K562 (cell line): ENCODE results near the gene PLXNA2. TPM values are rescaled to one million over a fixed set of nuclear protein-coding genes. Genes with fewer than 3 reads are reported as not detected.

Source experiments
- ATAC-seq: fragments of 200-7000 bp; cut with Tn5 transposase; 3 replicates; pipeline ENCODE4 v1.9.1; 2020; ENCODE audit warnings: moderate library complexity
- BruUV-seq: library from RNA; stranded (reverse); fragments of 400-500 nt; replicated peaks from 2 replicates; lab custom pipeline; 2021; lab: Mats Ljungman, UMichigan
- CTCF ChIA-PET: fragments of 300-600 bp; formaldehyde crosslinking; extraction: SDS; loops from one replicate; lab custom pipeline; 2021; ENCODE audit warnings: low intra/inter-chr PET ratio; lab: Yijun Ruan, JAX
- POLR2A ChIA-PET: fragments of 300-600, 350-650 bp; sonication (Branson Sonifier 250); formaldehyde crosslinking; extraction: SDS; loops from one replicate; lab custom pipeline; 2021; ENCODE audit warnings: antibody characterized with exemption, inconsistent platforms; lab: Yijun Ruan, JAX
- DNase-seq, 4 experiments: peaks; one replicate each; pipeline versions ENCODE4 v3.0.0 to v3.0.0-alpha.2; 2011 to 2018; ENCODE audit warnings: low spot score in 3 of 4, mixed read lengths in 3 of 4; ENCODE audit errors: extremely low read depth in 1 of 4
- FAIRE-seq: peaks from 2 replicates; lab custom pipeline; 2011; peaks lifted over from hg19 to GRCh38; lab: Jason Lieb, UNC
- H2AFZ ChIP-seq: 2 replicates; pipeline ENCODE4 v1.6.0; 2011; ENCODE audit warnings: low read depth, low read length, control low read depth, inconsistent platforms
- H3K27ac ChIP-seq: fragments of 200-600 bp; 3 replicates; pipeline ENCODE4 v1.8.0; 2011; ENCODE audit warnings: low read depth, mild to moderate bottlenecking, control low read depth, inconsistent platforms, low read length, moderate library complexity, mixed read lengths; ENCODE audit errors: extremely low read depth
- H3K27me3 ChIP-seq, 2 experiments: fragments of 300-600 bp in 1 of 2; 2 replicates in 1 of 2; 3 replicates in 1 of 2; pipeline versions ENCODE4 v1.6.0 to v1.8.0; 2011; ENCODE audit warnings: inconsistent platforms in 2 of 2, low read length in 2 of 2, mild to moderate bottlenecking in 1 of 2, mixed read lengths in 1 of 2, moderate library complexity in 1 of 2; ENCODE audit not compliant: control insufficient read depth in 2 of 2, insufficient read depth in 2 of 2
- H3K36me3 ChIP-seq: fragments of 300-600 bp; 3 replicates; pipeline ENCODE4 v1.8.0; 2011; ENCODE audit warnings: mild to moderate bottlenecking, low read length, inconsistent platforms; ENCODE audit not compliant: control insufficient read depth, insufficient read depth
- H3K4me1 ChIP-seq, 2 experiments: fragments of 200-600 bp in 1 of 2; replicated peaks in 1 of 2; 2 replicates in 1 of 2; 3 replicates in 1 of 2; pipeline versions ENCODE4 v1.5.1 to v1.8.0; 2011; ENCODE audit warnings: inconsistent platforms in 2 of 2, low read length in 2 of 2, mild to moderate bottlenecking in 1 of 2, mixed read lengths in 1 of 2, moderate library complexity in 1 of 2; ENCODE audit not compliant: control insufficient read depth in 2 of 2, insufficient read depth in 2 of 2
- H3K4me2 ChIP-seq: 2 replicates; pipeline ENCODE4 v1.6.1; 2011; ENCODE audit warnings: low read length, control low read depth, inconsistent platforms, mixed read lengths; ENCODE audit not compliant: insufficient read depth
- H3K4me3 ChIP-seq: fragments of 200-600 bp; sonication (generic), shearing (Covaris generic); 2 replicates; pipeline ENCODE4 v1.5.1; 2016; ENCODE audit warnings: control low read depth, inconsistent platforms
- H3K79me2 ChIP-seq: fragments of 200-600 bp; 3 replicates; pipeline ENCODE4 v1.8.0; 2011; ENCODE audit warnings: low read length, inconsistent platforms; ENCODE audit not compliant: control insufficient read depth, insufficient read depth
- H3K9ac ChIP-seq, 2 experiments: 2 replicates each; pipeline versions ENCODE4 v1.6.0 to v1.6.1; 2011; ENCODE audit warnings: low read depth in 2 of 2, low read length in 2 of 2, control low read depth in 1 of 2, inconsistent platforms in 1 of 2, mild to moderate bottlenecking in 1 of 2, mixed read lengths in 1 of 2; ENCODE audit not compliant: insufficient read depth in 1 of 2
- H3K9me1 ChIP-seq: one replicate; pipeline ENCODE4 v1.6.0; 2011; ENCODE audit warnings: inconsistent platforms, mild to moderate bottlenecking, low read length, moderate library complexity; ENCODE audit not compliant: control insufficient read depth, insufficient read depth
- H3K9me3 ChIP-seq: replicated peaks from 2 replicates; pipeline ENCODE4 v1.5.1; 2011; ENCODE audit warnings: low read depth, low read length, inconsistent platforms; ENCODE audit not compliant: control insufficient read depth, insufficient read depth
- H4K20me1 ChIP-seq: replicated peaks from 2 replicates; pipeline ENCODE4 v1.6.1; 2011; ENCODE audit warnings: low read length, inconsistent platforms, mixed read lengths; ENCODE audit not compliant: control insufficient read depth, insufficient read depth
- ATF1 ChIP-seq, 2 experiments: fragments of 450-650 bp in 1 of 2; IDR thresholded peaks; 2 replicates each; pipeline ENCODE4 v1.6.1; 2016; ENCODE audit warnings: missing compliant biosample characterization in 1 of 2, missing genetic modification characterization in 1 of 2
- HDAC8 ChIP-seq: fragments of 450-650 bp; IDR thresholded peaks from 2 replicates; pipeline ENCODE4 v1.6.1; 2016; ENCODE audit warnings: mild to moderate bottlenecking, missing genetic modification characterization, moderate library complexity, missing compliant biosample characterization
- HEY1 ChIP-seq: fragments of 250-450 bp; sonication (Bioruptor Pico); IDR thresholded peaks from 2 replicates; pipeline ENCODE4 v1.5.0; 2020; ENCODE audit warnings: mild to moderate bottlenecking, moderate library complexity, borderline replicate concordance
- KHSRP ChIP-seq: fragments of 450-650 bp; IDR thresholded peaks from 2 replicates; pipeline ENCODE4 v1.6.1; 2017
- RBM22 ChIP-seq: fragments of 200-400 bp; formaldehyde crosslinking; IDR thresholded peaks from 2 replicates; pipeline ENCODE4 v1.6.1; 2018; ENCODE audit warnings: low read length, low read depth; ENCODE audit not compliant: poor library complexity, severe bottlenecking
- SREBF2 ChIP-seq: sonication (generic); formaldehyde crosslinking; IDR thresholded peaks from 2 replicates; pipeline ENCODE4 v1.4.0; 2020; ENCODE audit warnings: mild to moderate bottlenecking, missing genetic modification reagents
- ZC3H11A ChIP-seq: IDR thresholded peaks from 2 replicates; pipeline ENCODE4 v1.6.1; 2012; ENCODE audit warnings: low read depth, low read length, improper control_type of control experiment
- ZNF121 ChIP-seq: sonication (generic); formaldehyde crosslinking; conservative IDR thresholded peaks from 2 replicates; pipeline ENCODE4 v1.8.0; 2022; ENCODE audit warnings: missing genetic modification reagents
- ZNF217 ChIP-seq: sonication (generic); formaldehyde crosslinking; IDR thresholded peaks from 2 replicates; pipeline ENCODE4 v1.8.0; 2022; ENCODE audit warnings: mild to moderate bottlenecking, missing genetic modification reagents
- ZNF354B ChIP-seq: fragments of 250-450 bp; sonication (Bioruptor Pico); IDR thresholded peaks from 2 replicates; pipeline ENCODE4 v1.4.0; 2020
- WGBS: fragments of 100-300 bp; shearing (Covaris generic); methylation state at CpG from one replicate; pipeline ENCODE4 v1.1.6; 2016; ENCODE audit warnings: low coverage, mixed read lengths; ENCODE audit not compliant: insufficient coverage; ENCODE audit errors: missing lambda C conversion rate; 5-methylcytosine and 5-hydroxymethylcytosine counted together
- in situ Hi-C: fragments of 300-500 bp; cut with MboI; formaldehyde crosslinking; loops from 4 replicates; pipeline ENCODE4 v1.15.0; 2018; ENCODE audit warnings: inconsistent platforms, mixed read lengths
- intact Hi-C: fragments of 100-400 bp; cut with micrococcal nuclease; formaldehyde crosslinking; loops from 2 replicates; pipeline ENCODE4 v1.14.2; 2022
- polyA plus RNA-seq, 8 experiments: library from polyadenylated mRNA; depleted of rRNA in 4 of 8; stranded (reverse) in 5 of 8; unstranded in 3 of 8; fragments of >200 nt; fragmentation: Nextera tagmentation in 2 of 8; fragmentation: Illumina TruSeq in 1 of 8; extraction: Ambion mirVana in 2 of 8; extraction: Trizol in 1 of 8; gene quantifications; 2 replicates each; pipeline versions ENCODE4 v1.2.1 to v1.2.3, GENCODE V29; 2011 to 2014; ENCODE audit warnings: inconsistent platforms in 1 of 8, missing spikeins in 1 of 8
- total RNA-seq, 7 experiments: library from RNA; depleted of rRNA in 6 of 7; stranded (reverse); fragments of >200 nt in 6 of 7; fragmentation: Illumina TruSeq in 2 of 7; extraction: Trizol in 2 of 7; gene quantifications; 2 replicates each; pipeline versions ENCODE4 v1.2.1 to v1.2.3, GENCODE V29; 2011 to 2021; ENCODE audit warnings: low replicate concordance in 1 of 7
- TF ChIP-seq, protein P1 (sequence below), 2 experiments: fragments of 450-650 bp; conservative IDR thresholded peaks; 2 replicates each; pipeline ENCODE4 v1.6.1; 2017; ENCODE audit warnings: mild to moderate bottlenecking in 2 of 2, moderate library complexity in 2 of 2
- TF ChIP-seq, protein P2 (sequence below), 2 experiments: fragments of 450-650 bp in 1 of 2; sonication (generic) in 1 of 2; formaldehyde crosslinking in 1 of 2; IDR thresholded peaks; 2 replicates each; pipeline versions ENCODE4 v1.7.1 to v1.9.0; 2016 to 2022; ENCODE audit warnings: inconsistent platforms in 1 of 2, mild to moderate bottlenecking in 1 of 2, missing genetic modification reagents in 1 of 2

Gene PLXNA2
- total and polyA plus RNA-seq, 9 of the 15 experiments (the other 6 are each of a cell fraction or from before 2014, with no cell fraction given): 0.01 to 1.3 (median 0.32) TPM

DNA sequence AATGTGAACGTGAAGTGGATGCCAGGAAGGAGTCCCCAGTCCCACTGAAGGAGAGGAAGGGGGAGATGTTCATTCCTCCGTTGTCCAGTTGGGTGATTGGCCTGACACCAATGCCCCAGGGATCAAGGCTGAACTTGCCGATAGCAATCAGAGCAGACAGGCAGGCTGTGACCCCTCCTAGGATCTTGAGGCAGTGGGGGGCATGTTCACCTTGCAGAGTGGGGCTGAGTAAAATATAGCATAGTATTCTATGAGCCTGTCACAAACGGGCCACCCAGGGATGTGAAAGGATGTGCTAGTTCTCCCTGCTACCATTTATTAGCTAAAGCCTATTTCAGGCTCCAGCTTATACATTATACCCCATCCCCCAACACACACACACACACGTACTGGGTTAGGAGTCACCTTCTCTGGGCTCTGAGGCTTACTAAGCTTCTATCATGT lies 252.6 kb downstream of the PLXNA2 start:
- no peaks in the 10 kb centered on the region for H3K36me3 ChIP-seq
- no peaks in the 10 kb centered on the region for H3K79me2 ChIP-seq
- POLR2A ChIA-PET: no interaction called here
- BruUV-seq: no TSS peak
- FAIRE-seq (no peak), DNase-seq (no peak), ATAC-seq (no peak)
- no peaks in the 10 kb centered on the region for H3K9me3 ChIP-seq
- H2AFZ ChIP-seq: no peak overlapping the region
- H3K9me1 ChIP-seq: no peaks in the 10 kb centered on the region
- H3K4me3 ChIP-seq: no peak overlapping the region
- WGBS: 3% methylated on average over 5 of the region's 5 CpGs
- intact Hi-C loops (no loop called here), in situ Hi-C loops (no loop called here)
- CTCF ChIA-PET: interaction anchor here (0.8 kb wide), 1 partner anchor 73 kb away, joined by 3 read pairs; no protein-coding TSS in a partner anchor
- peaks cover 0 to 3% of the 10 kb centered on the region in 2 experiments; a peak in 1 of 5 replicates for H3K4me1 ChIP-seq
- no peak overlapping the region for H3K4me2 ChIP-seq
- no peaks in the 10 kb centered on the region for H4K20me1 ChIP-seq
- no peak overlapping the region for H3K27ac ChIP-seq
- H3K27me3 ChIP-seq: peaks cover 34 to 42% of the 10 kb centered on the region in 2 experiments; a peak in 4 of 5 replicates
- no peak overlapping the region for H3K9ac ChIP-seq
- TF ChIP-seq ZNF354B (CRISPR knock-in tag): no peak
- TF ChIP-seq, protein P1, sequence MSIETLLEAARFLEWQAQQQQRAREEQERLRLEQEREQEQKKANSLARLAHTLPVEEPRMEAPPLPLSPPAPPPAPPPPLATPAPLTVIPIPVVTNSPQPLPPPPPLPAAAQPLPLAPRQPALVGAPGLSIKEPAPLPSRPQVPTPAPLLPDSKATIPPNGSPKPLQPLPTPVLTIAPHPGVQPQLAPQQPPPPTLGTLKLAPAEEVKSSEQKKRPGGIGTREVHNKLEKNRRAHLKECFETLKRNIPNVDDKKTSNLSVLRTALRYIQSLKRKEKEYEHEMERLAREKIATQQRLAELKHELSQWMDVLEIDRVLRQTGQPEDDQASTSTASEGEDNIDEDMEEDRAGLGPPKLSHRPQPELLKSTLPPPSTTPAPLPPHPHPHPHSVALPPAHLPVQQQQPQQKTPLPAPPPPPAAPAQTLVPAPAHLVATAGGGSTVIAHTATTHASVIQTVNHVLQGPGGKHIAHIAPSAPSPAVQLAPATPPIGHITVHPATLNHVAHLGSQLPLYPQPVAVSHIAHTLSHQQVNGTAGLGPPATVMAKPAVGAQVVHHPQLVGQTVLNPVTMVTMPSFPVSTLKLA (conservative IDR thresholded peaks at IDR 0.05): no peak
- no peak for TF ChIP-seq KHSRP
- no peak for TF ChIP-seq SREBF2
- no peak for TF ChIP-seq ZNF121
- TF ChIP-seq ZC3H11A: no peak
- no peak for TF ChIP-seq HDAC8 (tag)
- TF ChIP-seq HEY1: no peak
- TF ChIP-seq, protein P2, sequence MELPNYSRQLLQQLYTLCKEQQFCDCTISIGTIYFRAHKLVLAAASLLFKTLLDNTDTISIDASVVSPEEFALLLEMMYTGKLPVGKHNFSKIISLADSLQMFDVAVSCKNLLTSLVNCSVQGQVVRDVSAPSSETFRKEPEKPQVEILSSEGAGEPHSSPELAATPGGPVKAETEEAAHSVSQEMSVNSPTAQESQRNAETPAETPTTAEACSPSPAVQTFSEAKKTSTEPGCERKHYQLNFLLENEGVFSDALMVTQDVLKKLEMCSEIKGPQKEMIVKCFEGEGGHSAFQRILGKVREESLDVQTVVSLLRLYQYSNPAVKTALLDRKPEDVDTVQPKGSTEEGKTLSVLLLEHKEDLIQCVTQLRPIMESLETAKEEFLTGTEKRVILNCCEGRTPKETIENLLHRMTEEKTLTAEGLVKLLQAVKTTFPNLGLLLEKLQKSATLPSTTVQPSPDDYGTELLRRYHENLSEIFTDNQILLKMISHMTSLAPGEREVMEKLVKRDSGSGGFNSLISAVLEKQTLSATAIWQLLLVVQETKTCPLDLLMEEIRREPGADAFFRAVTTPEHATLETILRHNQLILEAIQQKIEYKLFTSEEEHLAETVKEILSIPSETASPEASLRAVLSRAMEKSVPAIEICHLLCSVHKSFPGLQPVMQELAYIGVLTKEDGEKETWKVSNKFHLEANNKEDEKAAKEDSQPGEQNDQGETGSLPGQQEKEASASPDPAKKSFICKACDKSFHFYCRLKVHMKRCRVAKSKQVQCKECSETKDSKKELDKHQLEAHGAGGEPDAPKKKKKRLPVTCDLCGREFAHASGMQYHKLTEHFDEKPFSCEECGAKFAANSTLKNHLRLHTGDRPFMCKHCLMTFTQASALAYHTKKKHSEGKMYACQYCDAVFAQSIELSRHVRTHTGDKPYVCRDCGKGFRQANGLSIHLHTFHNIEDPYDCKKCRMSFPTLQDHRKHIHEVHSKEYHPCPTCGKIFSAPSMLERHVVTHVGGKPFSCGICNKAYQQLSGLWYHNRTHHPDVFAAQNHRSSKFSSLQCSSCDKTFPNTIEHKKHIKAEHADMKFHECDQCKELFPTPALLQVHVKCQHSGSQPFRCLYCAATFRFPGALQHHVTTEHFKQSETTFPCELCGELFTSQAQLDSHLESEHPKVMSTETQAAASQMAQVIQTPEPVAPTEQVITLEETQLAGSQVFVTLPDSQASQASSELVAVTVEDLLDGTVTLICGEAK (IDR thresholded peaks at IDR 0.05): no peak
- TF ChIP-seq, protein P2 (CRISPR knock-in tag; IDR thresholded peaks at IDR 0.05): no peak
- no peak for TF ChIP-seq ZNF217 (CRISPR knock-in tag)
- TF ChIP-seq RBM22: no peak
- no peak for TF ChIP-seq ATF1 (CRISPR knock-in tag; IDR thresholded peaks at IDR 0.05)
- TF ChIP-seq ATF1 (tag; IDR thresholded peaks at IDR 0.05): no peak
